GM23338 (cell line): ENCODE results near the gene RHBDD1. TPM values are rescaled to one million over a fixed set of nuclear protein-coding genes. Genes with fewer than 3 reads are reported as not detected.
A peak's percentile ranks its signal among the peaks of the same experiment; 100 is the strongest.

Source experiments
- ATAC-seq: fragments of 200-7000 bp; cut with Tn5 transposase; 3 replicates; pipeline ENCODE4 v1.9.1; 2020
- DNase-seq: peaks from one replicate; pipeline ENCODE4 v3.0.0-alpha.2; 2015; ENCODE audit warnings: low spot score
- H2AFZ ChIP-seq: fragments of 200-600 bp; sonication (generic); 2 replicates; pipeline ENCODE4 v1.8.0; 2016; ENCODE audit warnings: antibody characterized with exemption, mild to moderate bottlenecking, moderate library complexity
- H3F3A ChIP-seq: fragments of 200-600 bp; sonication (generic); replicated peaks from 2 replicates; pipeline ENCODE4 v1.8.0; 2017; ENCODE audit warnings: antibody characterized with exemption, mixed run types, low read depth
- H3K27ac ChIP-seq: fragments of 200-600 bp; sonication (generic); 2 replicates; pipeline ENCODE4 v1.6.1; 2016; ENCODE audit warnings: low read depth
- H3K27me3 ChIP-seq: fragments of 200-600 bp; sonication (generic); 2 replicates; pipeline ENCODE4 v1.8.0; 2016; ENCODE audit warnings: mild to moderate bottlenecking, mixed run types, moderate library complexity; ENCODE audit not compliant: insufficient read depth
- H3K36me3 ChIP-seq: fragments of 200-600 bp; sonication (generic); 2 replicates; pipeline ENCODE4 v1.8.0; 2016; ENCODE audit warnings: mild to moderate bottlenecking; ENCODE audit not compliant: insufficient read depth
- H3K4me1 ChIP-seq: fragments of 200-600 bp; sonication (generic); 2 replicates; pipeline ENCODE4 v1.8.0; 2016; ENCODE audit warnings: mild to moderate bottlenecking, moderate library complexity; ENCODE audit not compliant: insufficient read depth
- H3K4me2 ChIP-seq: fragments of 200-600 bp; sonication (generic); 2 replicates; pipeline ENCODE4 v1.7.1; 2017; ENCODE audit warnings: mixed run types
- H3K4me3 ChIP-seq: fragments of 200-600 bp; sonication (generic); 2 replicates; pipeline ENCODE4 v1.6.1; 2016; ENCODE audit warnings: mixed run types
- H3K79me2 ChIP-seq: fragments of 200-600 bp; sonication (generic); replicated peaks from 2 replicates; pipeline ENCODE4 v1.8.0; 2017; ENCODE audit warnings: mild to moderate bottlenecking; ENCODE audit not compliant: insufficient read depth
- H3K9me2 ChIP-seq: fragments of 200-600 bp; sonication (generic); 2 replicates; pipeline ENCODE4 v1.8.0; 2017; ENCODE audit not compliant: insufficient read depth
- H4K20me1 ChIP-seq: fragments of 200-600 bp; sonication (generic); replicated peaks from 2 replicates; pipeline ENCODE4 v1.8.0; 2017; ENCODE audit warnings: mild to moderate bottlenecking; ENCODE audit not compliant: insufficient read depth
- H3K27ac Mint-ChIP-seq: 2 replicates; pipeline ENCODE4 v1.8.0; 2020; ENCODE audit warnings: inconsistent platforms, mild to moderate bottlenecking, moderate library complexity, mixed read lengths
- H3K27me3 Mint-ChIP-seq: 3 replicates; pipeline ENCODE4 v1.8.0; 2022; ENCODE audit warnings: low read depth, mild to moderate bottlenecking, moderate library complexity, mixed read lengths, inconsistent platforms; ENCODE audit not compliant: insufficient read depth, poor library complexity
- H3K36me3 Mint-ChIP-seq: 3 replicates; pipeline ENCODE4 v1.8.0; 2021; ENCODE audit warnings: low read depth, mild to moderate bottlenecking, inconsistent platforms, moderate library complexity, mixed read lengths
- H3K4me1 Mint-ChIP-seq: 3 replicates; pipeline ENCODE4 v1.8.0; 2020; ENCODE audit warnings: mild to moderate bottlenecking, inconsistent platforms, mixed read lengths
- H3K4me3 Mint-ChIP-seq: 3 replicates; pipeline ENCODE4 v1.8.0; 2021; ENCODE audit warnings: moderate library complexity, mild to moderate bottlenecking, inconsistent platforms, mixed read lengths
- H3K9me3 Mint-ChIP-seq: 3 replicates; pipeline ENCODE4 v1.8.0; 2020; ENCODE audit warnings: moderate library complexity, mild to moderate bottlenecking, inconsistent platforms, mixed read lengths
- CREB1 ChIP-seq: fragments of 250-450 bp; sonication (Bioruptor Pico); IDR thresholded peaks from 2 replicates; pipeline ENCODE4 v1.5.0; 2020; ENCODE audit warnings: low read depth, mild to moderate bottlenecking, moderate library complexity
- ETS1 ChIP-seq: IDR thresholded peaks from 2 replicates; pipeline ENCODE4 v1.6.1; 2016; ENCODE audit warnings: antibody characterized with exemption
- EZH2phosphoT487 ChIP-seq: fragments of 200-600 bp; sonication (generic); IDR thresholded peaks from one replicate; pipeline ENCODE4 v1.8.1; 2018; ENCODE audit warnings: antibody characterized with exemption; ENCODE audit not compliant: unreplicated experiment
- JUNB ChIP-seq: IDR thresholded peaks from one replicate; pipeline ENCODE4 v1.6.1; 2016; ENCODE audit warnings: antibody characterized with exemption; ENCODE audit not compliant: unreplicated experiment
- REST ChIP-seq: IDR thresholded peaks from one replicate; pipeline ENCODE4 v1.6.1; 2018; ENCODE audit warnings: antibody characterized with exemption; ENCODE audit not compliant: unreplicated experiment
- polyA plus RNA-seq: library from polyadenylated mRNA; unstranded; fragments of >200 nt; fragmentation: Nextera tagmentation; extraction: Ambion mirVana; gene quantifications from 2 replicates; pipeline ENCODE4 v1.2.1, GENCODE V29; 2016
- total RNA-seq: library from RNA; depleted of rRNA; stranded (reverse); fragments of >200 nt; shearing (Covaris generic); gene quantifications from 2 replicates; pipeline ENCODE4 v1.2.3, GENCODE V29; 2014
- TF ChIP-seq, protein P1 (sequence below), 2 experiments: fragments of 200-600 bp in 1 of 2; sonication (generic) in 1 of 2; conservative IDR thresholded peaks; 2 replicates each; pipeline versions ENCODE4 v1.5.1 to v1.6.1; 2016 to 2017; ENCODE audit warnings: antibody characterized with exemption in 2 of 2, low read depth in 2 of 2, mild to moderate bottlenecking in 2 of 2, moderate library complexity in 1 of 2

The RHBDD1 gene
- total and polyA plus RNA-seq, 2 experiments from 2014 or later, result 7.3 to 13.0 TPM

DNA sequence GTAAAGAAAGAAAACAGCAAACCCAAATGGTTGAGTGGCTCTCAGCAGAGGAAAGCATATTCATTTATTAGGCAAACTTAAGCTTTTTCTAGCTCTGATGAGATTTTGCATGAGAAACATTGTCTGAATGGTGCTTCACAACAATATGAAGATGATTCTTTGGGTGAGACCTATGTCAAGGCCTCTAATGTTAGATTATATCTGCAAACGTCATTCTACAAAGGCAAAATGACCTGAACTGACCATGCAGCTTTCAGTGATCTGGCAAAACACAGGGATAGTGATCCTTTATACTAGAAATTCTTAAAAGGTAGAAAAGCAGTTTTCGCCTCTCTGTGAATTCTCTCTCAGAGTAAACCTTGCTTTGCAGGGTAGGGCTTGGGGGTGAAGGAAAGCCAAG is 11.7 kb downstream of the RHBDD1 start:
- no peaks in the 10 kb centered on the region; the same call in 1 of the 2 replicates for H3K36me3 ChIP-seq
- no peaks in the 10 kb centered on the region for H3F3A ChIP-seq
- H3K4me2 ChIP-seq, result no peak overlapping the region
- TF ChIP-seq ETS1 (no peak), REST (no peak), CREB1 (CRISPR knock-in tag) (no peak), JUNB (no peak), EZH2phosphoT487 (no peak)
- TF ChIP-seq, protein P1, sequence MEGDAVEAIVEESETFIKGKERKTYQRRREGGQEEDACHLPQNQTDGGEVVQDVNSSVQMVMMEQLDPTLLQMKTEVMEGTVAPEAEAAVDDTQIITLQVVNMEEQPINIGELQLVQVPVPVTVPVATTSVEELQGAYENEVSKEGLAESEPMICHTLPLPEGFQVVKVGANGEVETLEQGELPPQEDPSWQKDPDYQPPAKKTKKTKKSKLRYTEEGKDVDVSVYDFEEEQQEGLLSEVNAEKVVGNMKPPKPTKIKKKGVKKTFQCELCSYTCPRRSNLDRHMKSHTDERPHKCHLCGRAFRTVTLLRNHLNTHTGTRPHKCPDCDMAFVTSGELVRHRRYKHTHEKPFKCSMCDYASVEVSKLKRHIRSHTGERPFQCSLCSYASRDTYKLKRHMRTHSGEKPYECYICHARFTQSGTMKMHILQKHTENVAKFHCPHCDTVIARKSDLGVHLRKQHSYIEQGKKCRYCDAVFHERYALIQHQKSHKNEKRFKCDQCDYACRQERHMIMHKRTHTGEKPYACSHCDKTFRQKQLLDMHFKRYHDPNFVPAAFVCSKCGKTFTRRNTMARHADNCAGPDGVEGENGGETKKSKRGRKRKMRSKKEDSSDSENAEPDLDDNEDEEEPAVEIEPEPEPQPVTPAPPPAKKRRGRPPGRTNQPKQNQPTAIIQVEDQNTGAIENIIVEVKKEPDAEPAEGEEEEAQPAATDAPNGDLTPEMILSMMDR (conservative IDR thresholded peaks at IDR 0.05; ENCODE audit: low read depth in 2 of 2), result no peak
- H3K9me3 Mint-ChIP-seq, result no peaks in the 10 kb centered on the region
- no peaks in the 10 kb centered on the region for H3K27me3 ChIP-seq
- H3K4me3 ChIP-seq, result no peak overlapping the region
- peaks cover 4% of the 10 kb centered on the region for H3K27me3 Mint-ChIP-seq
- ATAC-seq (no peak), DNase-seq (no peak)
- peaks cover 7% of the 10 kb centered on the region; the same call in 2 of the 3 replicates for H3K36me3 Mint-ChIP-seq
- H4K20me1 ChIP-seq, result no peaks in the 10 kb centered on the region
- H3K27ac Mint-ChIP-seq, result no peak overlapping the region
- no peaks in the 10 kb centered on the region for H3K4me1 ChIP-seq
- peaks cover 4% of the 10 kb centered on the region for H3K4me1 Mint-ChIP-seq
- no peak overlapping the region for H3K27ac ChIP-seq
- H2AFZ ChIP-seq, result no peak overlapping the region
- peaks cover 15% of the 10 kb centered on the region for H3K79me2 ChIP-seq
- H3K9me2 ChIP-seq, result peaks cover 8% of the 10 kb centered on the region; the same call in 1 of the 2 replicates
- no peak overlapping the region for H3K4me3 Mint-ChIP-seq

GRCh38 chr2:226849349-226849748 is 13.5 kb downstream of the RHBDD1 start:
- Histone ChIP-seq H3K4me2 (no peak overlapping the region), H3K79me2 (peaks cover 4% of the 10 kb centered on the region), H2AFZ (no peak overlapping the region), H3K4me1 (no peaks in the 10 kb centered on the region), H3K4me3 (no peak overlapping the region), H3K9me2 (0 out of 2 replicates have a peak, but pooled peaks cover 8% of the 10 kb centered on the region), H4K20me1 (no peaks in the 10 kb centered on the region), H3K36me3 (no peaks in the 10 kb centered on the region), H3F3A (no peaks in the 10 kb centered on the region), H3K27ac (no peak overlapping the region), H3K27me3 (no peaks in the 10 kb centered on the region)
- Mint-ChIP-seq H3K4me3 (no peak overlapping the region), H3K9me3 (no peaks in the 10 kb centered on the region), H3K27me3 (peaks cover 2% of the 10 kb centered on the region), H3K4me1 (peaks cover 4% of the 10 kb centered on the region), H3K27ac (no peak overlapping the region), H3K36me3 (no peaks in the 10 kb centered on the region)
- DNase-seq (peak; percentile 47), ATAC-seq (peak; percentile 78)
- TF ChIP-seq CREB1 (CRISPR knock-in tag), result no peak
- TF ChIP-seq, protein P1 (conservative IDR thresholded peaks at IDR 0.05; ENCODE audit: low read depth in 2 of 2), result no peak
